Endothelial cell of umbilical vein (primary cell): ENCODE results near the gene C15orf39. TPM values are rescaled to one million over a fixed set of nuclear protein-coding genes. Genes with fewer than 3 reads are reported as not detected.

Source experiments
- BruUV-seq: library from RNA; stranded (reverse); fragments of 400-500 nt; replicated peaks from 2 replicates; lab custom pipeline; 2021; lab: Mats Ljungman, UMichigan
- CTCF ChIA-PET: fragments of 300-600, 350-600 bp; sonication (Branson Sonifier 250); formaldehyde crosslinking; loops from one replicate; lab custom pipeline; 2021; ENCODE audit warnings: antibody characterized with exemption, inconsistent platforms; lab: Charles Lee
- POLR2A ChIA-PET: fragments of 300-600, 350-600 bp; sonication (Branson Sonifier 250); formaldehyde crosslinking; loops from one replicate; lab custom pipeline; 2021; ENCODE audit warnings: antibody characterized with exemption, inconsistent platforms; lab: Charles Lee
- DNase-seq: peaks from one replicate; pipeline ENCODE4 v3.0.0-alpha.2; 2011; ENCODE audit warnings: low read depth, low spot score
- FAIRE-seq: peaks from 2 replicates; lab custom pipeline; 2011; peaks lifted over from hg19 to GRCh38; lab: Jason Lieb, UNC
- H2AFZ ChIP-seq: 2 replicates; pipeline ENCODE4 v1.6.0; 2012; ENCODE audit warnings: low read depth, low read length, control low read depth, inconsistent platforms
- H3K27ac ChIP-seq: 2 replicates; pipeline ENCODE4 v1.5.1; 2011; ENCODE audit warnings: low read depth, mild to moderate bottlenecking, control low read depth, low read length, moderate library complexity; ENCODE audit not compliant: insufficient read depth
- H3K27me3 ChIP-seq, 2 experiments: 2 replicates each; pipeline versions ENCODE4 v1.6.0 to v1.6.1; 2011; ENCODE audit warnings: low read length in 2 of 2, mixed read lengths in 1 of 2; ENCODE audit not compliant: control insufficient read depth in 2 of 2, insufficient read depth in 2 of 2
- H3K36me3 ChIP-seq, 2 experiments: 2 replicates in 1 of 2; 3 replicates in 1 of 2; pipeline ENCODE4 v1.5.1; 2011; ENCODE audit warnings: low read length in 2 of 2, mild to moderate bottlenecking in 1 of 2, moderate library complexity in 1 of 2; ENCODE audit not compliant: control insufficient read depth in 2 of 2, insufficient read depth in 2 of 2; ENCODE audit errors: extremely low read depth in 1 of 2
- H3K4me1 ChIP-seq: 3 replicates; pipeline ENCODE4 v1.5.1; 2011; ENCODE audit warnings: mild to moderate bottlenecking, low read length; ENCODE audit not compliant: control insufficient read depth, insufficient read depth; ENCODE audit errors: extremely low read depth
- H3K4me2 ChIP-seq: 2 replicates; pipeline ENCODE4 v1.6.1; 2011; ENCODE audit warnings: low read length, control low read depth, mixed read lengths; ENCODE audit not compliant: insufficient read depth
- H3K4me3 ChIP-seq, 3 experiments: fragments of 200-600 bp in 1 of 3; sonication (generic), shearing (Covaris generic) in 1 of 3; replicated peaks in 1 of 3; 2 replicates each; pipeline ENCODE4 v1.5.1; 2011 to 2016; ENCODE audit warnings: control low read depth in 3 of 3, low read length in 3 of 3, mild to moderate bottlenecking in 2 of 3, inconsistent platforms in 1 of 3, low read depth in 1 of 3, moderate library complexity in 1 of 3; ENCODE audit not compliant: insufficient read depth in 1 of 3
- H3K79me2 ChIP-seq: 2 replicates; pipeline ENCODE4 v1.6.0; 2012; ENCODE audit warnings: low read length, inconsistent platforms; ENCODE audit not compliant: control insufficient read depth, insufficient read depth
- H3K9ac ChIP-seq: replicated peaks from 2 replicates; pipeline ENCODE3; 2011; ENCODE audit warnings: low read length, control low read depth; ENCODE audit not compliant: insufficient read depth; ENCODE audit errors: extremely low read depth
- H3K9me1 ChIP-seq: replicated peaks from 3 replicates; pipeline ENCODE4 v1.6.0; 2011; ENCODE audit warnings: mild to moderate bottlenecking, low read length; ENCODE audit not compliant: control insufficient read depth, insufficient read depth; ENCODE audit errors: extremely low read depth
- H3K9me3 ChIP-seq: replicated peaks from 2 replicates; pipeline ENCODE4 v1.5.1; 2012; ENCODE audit warnings: low read length, inconsistent platforms; ENCODE audit not compliant: control insufficient read depth, insufficient read depth
- H4K20me1 ChIP-seq: replicated peaks from 2 replicates; pipeline ENCODE3; 2011; ENCODE audit warnings: mild to moderate bottlenecking, low read length; ENCODE audit not compliant: control insufficient read depth, insufficient read depth; ENCODE audit errors: extremely low read depth
- FOS ChIP-seq: IDR thresholded peaks from 2 replicates; pipeline ENCODE4 v1.6.1; 2011; ENCODE audit warnings: mild to moderate bottlenecking, low read length, moderate library complexity, borderline replicate concordance; ENCODE audit not compliant: insufficient read depth
- GATA2 ChIP-seq: IDR thresholded peaks from 2 replicates; pipeline ENCODE4 v1.7.0; 2011; ENCODE audit warnings: low read depth, mild to moderate bottlenecking, moderate library complexity, mixed read lengths, low read length; ENCODE audit not compliant: insufficient read length, insufficient read depth
- MYC ChIP-seq: IDR thresholded peaks from one replicate; pipeline ENCODE4 v1.6.1; 2011; ENCODE audit warnings: mild to moderate bottlenecking, low read depth, low read length
- POLR2A ChIP-seq: IDR thresholded peaks from 2 replicates; pipeline ENCODE4 v1.6.1; 2012; ENCODE audit warnings: low read depth, mild to moderate bottlenecking, control low read depth, low read length
- POLR2AphosphoS5 ChIP-seq: IDR thresholded peaks from 2 replicates; pipeline ENCODE4 v1.6.1; 2012; ENCODE audit warnings: low read depth, mild to moderate bottlenecking, control low read depth, low read length, moderate library complexity; ENCODE audit not compliant: insufficient read depth
- dilution Hi-C: fragments of 300-500 bp; cut with MboI; formaldehyde crosslinking; loops from one replicate; pipeline ENCODE4 v1.15.0; 2019; ENCODE audit warnings: low sequenced_read_pairs; ENCODE audit not compliant: extremely low pct_ligation_motif_present
- intact Hi-C: fragments of 100-400 bp; cut with micrococcal nuclease; formaldehyde crosslinking; loops from one replicate; pipeline ENCODE4 v1.10.0; 2022
- polyA plus RNA-seq, 4 experiments: library from polyadenylated mRNA; depleted of rRNA in 3 of 4; stranded (reverse) in 3 of 4; unstranded in 1 of 4; fragments of >200 nt; gene quantifications; 2 replicates each; pipeline versions ENCODE4 v1.2.1 to v1.2.3, GENCODE V29; 2011 to 2012; ENCODE audit warnings: missing spikeins in 1 of 4
- total RNA-seq: library from RNA; stranded (reverse); gene quantifications from 2 replicates; pipeline ENCODE4 v1.2.3, GENCODE V29; 2021
- TF ChIP-seq, protein P1 (sequence below), 2 donors: IDR thresholded peaks; 1 replicate in 1 of 2; 2 replicates in 1 of 2; pipeline ENCODE4 v1.5.1; 2011; ENCODE audit warnings: low read length in 2 of 2, mild to moderate bottlenecking in 2 of 2, moderate library complexity in 2 of 2, control low read depth in 1 of 2, inconsistent platforms in 1 of 2, low read depth in 1 of 2; ENCODE audit not compliant: insufficient read depth in 1 of 2; ENCODE audit errors: extremely low read depth in 1 of 2

C15orf39 gene
- total and polyA plus RNA-seq, 2 donors (not counting 3 experiments of a cell fraction or from before 2014, with no cell fraction given): 14.8 to 36.1 TPM

DNA sequence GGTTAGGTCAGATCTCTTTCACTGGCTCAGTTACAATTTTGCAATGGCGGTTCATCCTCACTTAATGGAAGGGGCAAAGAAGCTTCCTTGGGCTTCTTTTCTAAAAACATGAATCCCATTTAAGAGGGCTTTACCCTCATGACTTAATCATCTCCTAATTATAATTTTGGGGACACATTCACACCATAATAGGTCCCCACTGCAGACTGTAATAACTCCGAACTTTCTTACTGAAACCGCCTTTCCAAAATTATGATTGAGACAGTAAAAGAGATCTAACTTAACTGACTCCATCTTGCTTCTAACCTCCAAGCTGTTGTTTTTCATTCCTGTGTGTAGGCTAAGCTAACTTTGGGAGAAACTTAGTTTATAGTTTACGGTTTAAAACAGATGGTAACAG, 33.3 kb upstream of the C15orf39 start:
- FAIRE-seq: no peak
- no peak for TF ChIP-seq FOS
- no peak for TF ChIP-seq GATA2
- TF ChIP-seq POLR2AphosphoS5: no peak
- TF ChIP-seq, protein P1, sequence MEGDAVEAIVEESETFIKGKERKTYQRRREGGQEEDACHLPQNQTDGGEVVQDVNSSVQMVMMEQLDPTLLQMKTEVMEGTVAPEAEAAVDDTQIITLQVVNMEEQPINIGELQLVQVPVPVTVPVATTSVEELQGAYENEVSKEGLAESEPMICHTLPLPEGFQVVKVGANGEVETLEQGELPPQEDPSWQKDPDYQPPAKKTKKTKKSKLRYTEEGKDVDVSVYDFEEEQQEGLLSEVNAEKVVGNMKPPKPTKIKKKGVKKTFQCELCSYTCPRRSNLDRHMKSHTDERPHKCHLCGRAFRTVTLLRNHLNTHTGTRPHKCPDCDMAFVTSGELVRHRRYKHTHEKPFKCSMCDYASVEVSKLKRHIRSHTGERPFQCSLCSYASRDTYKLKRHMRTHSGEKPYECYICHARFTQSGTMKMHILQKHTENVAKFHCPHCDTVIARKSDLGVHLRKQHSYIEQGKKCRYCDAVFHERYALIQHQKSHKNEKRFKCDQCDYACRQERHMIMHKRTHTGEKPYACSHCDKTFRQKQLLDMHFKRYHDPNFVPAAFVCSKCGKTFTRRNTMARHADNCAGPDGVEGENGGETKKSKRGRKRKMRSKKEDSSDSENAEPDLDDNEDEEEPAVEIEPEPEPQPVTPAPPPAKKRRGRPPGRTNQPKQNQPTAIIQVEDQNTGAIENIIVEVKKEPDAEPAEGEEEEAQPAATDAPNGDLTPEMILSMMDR (IDR thresholded peaks at IDR 0.05; ENCODE audit: extremely low read depth in 1 of 2, insufficient read depth in 1 of 2, low read depth in 1 of 2, low read length in 2 of 2): no peak
- no peak for TF ChIP-seq POLR2A
- no peak overlapping the region for H3K4me2 ChIP-seq
- POLR2A ChIA-PET: no interaction called here
- no peaks in the 10 kb centered on the region for H4K20me1 ChIP-seq
- no peak overlapping the region for H2AFZ ChIP-seq
- H3K9me1 ChIP-seq: no peaks in the 10 kb centered on the region
- no peak overlapping the region for H3K4me3 ChIP-seq
- no peaks in the 10 kb centered on the region for H3K79me2 ChIP-seq
- no peaks in the 10 kb centered on the region for H3K9me3 ChIP-seq
- intact Hi-C loops (no loop called here), dilution Hi-C loops (no loop called here)
- no peak overlapping the region for H3K9ac ChIP-seq
- BruUV-seq: no TSS peak
- peaks cover 13% of the 10 kb centered on the region for H3K4me1 ChIP-seq
- no peaks in the 10 kb centered on the region for H3K27me3 ChIP-seq
- no peaks in the 10 kb centered on the region for H3K36me3 ChIP-seq
- CTCF ChIA-PET: interaction anchor here (0.9 to 1.3 kb wide), 2 partner anchors 12 to 24 kb away, joined by 3 read pairs; no protein-coding TSS in a partner anchor
- DNase-seq: no peak
- no peak overlapping the region for H3K27ac ChIP-seq

DNA sequence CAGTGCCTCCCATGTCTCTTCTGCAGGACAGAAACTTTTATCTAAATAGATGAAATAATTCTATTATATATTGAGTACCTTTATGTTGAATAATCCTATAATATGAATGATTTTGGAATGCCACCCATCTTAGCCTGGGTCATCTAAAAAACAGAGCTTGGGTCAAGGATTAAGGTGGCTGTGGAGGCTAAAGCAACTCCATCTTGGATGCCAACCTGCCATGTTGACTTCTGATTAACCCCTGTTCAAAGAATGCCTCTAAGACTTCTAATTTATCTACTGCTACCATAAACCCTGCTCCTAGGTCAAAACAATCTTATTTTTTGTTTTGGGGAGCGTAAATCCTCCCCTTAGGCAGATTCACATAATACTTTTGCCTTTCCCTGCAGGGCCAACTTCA, 31.5 kb upstream of the C15orf39 start:
- no TSS peak for BruUV-seq
- H3K27ac ChIP-seq: no peak overlapping the region
- intact Hi-C loops (loop anchor here (2.0 kb wide), 1 partner anchor 61 kb away; no protein-coding TSS in a partner anchor), dilution Hi-C loops (no loop called here)
- no peak overlapping the region for H3K4me2 ChIP-seq
- no peak overlapping the region for H3K9ac ChIP-seq
- no peak overlapping the region for H3K4me3 ChIP-seq
- FAIRE-seq (no peak), DNase-seq (no peak)
- H3K27me3 ChIP-seq: no peaks in the 10 kb centered on the region
- H3K36me3 ChIP-seq: no peaks in the 10 kb centered on the region
- ChIA-PET CTCF (interaction anchor here (1.1 kb wide), 1 partner anchor 31 kb away, joined by 3 read pairs; the partner anchor contains the start of gene C15orf39), POLR2A (no interaction called here)
- no peaks in the 10 kb centered on the region for H3K9me3 ChIP-seq
- H3K4me1 ChIP-seq: peaks cover 13% of the 10 kb centered on the region
- H3K9me1 ChIP-seq: no peaks in the 10 kb centered on the region
- TF ChIP-seq MYC: no peak
- TF ChIP-seq, protein P1 (IDR thresholded peaks at IDR 0.05; ENCODE audit: extremely low read depth in 1 of 2, insufficient read depth in 1 of 2, low read depth in 1 of 2, low read length in 2 of 2): no peak
- TF ChIP-seq POLR2A: no peak
- H2AFZ ChIP-seq: no peak overlapping the region
- no peaks in the 10 kb centered on the region for H4K20me1 ChIP-seq
- H3K79me2 ChIP-seq: no peaks in the 10 kb centered on the region
